NB4 (cell line): ENCODE data around the gene CSNK2A1.

Source experiments
- DNase-seq: peaks from one replicate; pipeline ENCODE4 v3.0.0; 2010; ENCODE audit warnings: low read depth
- H3K4me3 ChIP-seq: one replicate; pipeline ENCODE4 v1.5.1; 2011; ENCODE audit warnings: mild to moderate bottlenecking, low read depth, low read length, moderate library complexity
- MYC ChIP-seq: IDR thresholded peaks from 2 replicates; pipeline ENCODE4 v1.6.1; 2011; ENCODE audit warnings: low read depth, low read length
- POLR2A ChIP-seq: IDR thresholded peaks from 2 replicates; pipeline ENCODE4 v1.6.1; 2011; ENCODE audit warnings: mild to moderate bottlenecking; ENCODE audit not compliant: insufficient read length; ENCODE audit errors: extremely low read depth
- TF ChIP-seq, protein P1 (sequence below): IDR thresholded peaks from one replicate; pipeline ENCODE4 v1.5.1; 2012; ENCODE audit warnings: low read depth, low read length
- TF ChIP-seq, protein P2 (sequence below): IDR thresholded peaks from 2 replicates; pipeline ENCODE4 v1.6.1; 2011; ENCODE audit warnings: low read depth, low read length

The CSNK2A1 gene

DNA sequence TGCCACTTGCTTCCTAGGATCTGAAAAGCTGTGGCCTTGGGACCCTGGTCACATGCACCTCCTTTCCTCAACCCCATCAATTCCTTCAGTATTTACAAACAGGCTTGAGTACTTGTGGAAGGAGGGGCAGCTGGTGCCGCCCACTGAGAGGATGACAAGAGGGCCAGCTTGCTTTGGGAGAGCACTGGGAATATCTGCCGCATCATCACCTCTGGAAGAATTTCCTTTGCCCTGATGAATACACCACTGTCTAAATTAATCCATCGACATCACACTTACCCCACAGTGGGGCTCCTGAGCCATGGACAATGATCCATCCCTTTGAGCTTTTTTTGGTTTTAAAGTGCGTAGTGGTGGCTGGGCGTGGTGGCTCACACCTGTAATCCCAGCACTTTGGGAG lies 107.1 kb downstream of the CSNK2A1 start:
- no peak overlapping the region for H3K4me3 ChIP-seq
- no peak for DNase-seq
- TF ChIP-seq, protein P1, sequence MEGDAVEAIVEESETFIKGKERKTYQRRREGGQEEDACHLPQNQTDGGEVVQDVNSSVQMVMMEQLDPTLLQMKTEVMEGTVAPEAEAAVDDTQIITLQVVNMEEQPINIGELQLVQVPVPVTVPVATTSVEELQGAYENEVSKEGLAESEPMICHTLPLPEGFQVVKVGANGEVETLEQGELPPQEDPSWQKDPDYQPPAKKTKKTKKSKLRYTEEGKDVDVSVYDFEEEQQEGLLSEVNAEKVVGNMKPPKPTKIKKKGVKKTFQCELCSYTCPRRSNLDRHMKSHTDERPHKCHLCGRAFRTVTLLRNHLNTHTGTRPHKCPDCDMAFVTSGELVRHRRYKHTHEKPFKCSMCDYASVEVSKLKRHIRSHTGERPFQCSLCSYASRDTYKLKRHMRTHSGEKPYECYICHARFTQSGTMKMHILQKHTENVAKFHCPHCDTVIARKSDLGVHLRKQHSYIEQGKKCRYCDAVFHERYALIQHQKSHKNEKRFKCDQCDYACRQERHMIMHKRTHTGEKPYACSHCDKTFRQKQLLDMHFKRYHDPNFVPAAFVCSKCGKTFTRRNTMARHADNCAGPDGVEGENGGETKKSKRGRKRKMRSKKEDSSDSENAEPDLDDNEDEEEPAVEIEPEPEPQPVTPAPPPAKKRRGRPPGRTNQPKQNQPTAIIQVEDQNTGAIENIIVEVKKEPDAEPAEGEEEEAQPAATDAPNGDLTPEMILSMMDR = no peak
- TF ChIP-seq POLR2A = no peak

DNA sequence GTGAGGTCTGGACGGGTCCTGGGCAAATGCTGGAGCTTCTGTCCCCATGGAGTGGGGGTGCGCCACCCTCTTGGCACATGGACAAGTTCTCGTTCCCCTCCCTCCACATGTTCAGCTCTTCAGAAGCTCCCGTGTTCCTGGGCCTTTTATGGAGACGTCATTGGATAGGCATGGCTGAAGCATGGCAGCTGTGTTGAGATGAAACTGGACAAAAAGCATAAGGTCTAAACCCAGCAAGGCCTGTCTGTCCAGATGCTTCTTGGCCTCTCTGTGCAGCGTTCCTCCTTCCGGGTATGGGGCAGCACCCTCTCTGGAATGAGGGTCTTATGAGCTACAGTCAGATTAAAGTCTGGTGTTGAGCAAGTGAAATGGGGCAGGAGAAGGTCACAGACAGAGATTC lies 108.0 kb downstream of the CSNK2A1 start:
- TF ChIP-seq MYC (no peak), POLR2A (no peak)
- TF ChIP-seq, protein P2, sequence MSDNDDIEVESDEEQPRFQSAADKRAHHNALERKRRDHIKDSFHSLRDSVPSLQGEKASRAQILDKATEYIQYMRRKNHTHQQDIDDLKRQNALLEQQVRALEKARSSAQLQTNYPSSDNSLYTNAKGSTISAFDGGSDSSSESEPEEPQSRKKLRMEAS = no peak
- TF ChIP-seq, protein P1 = no peak
- no peak overlapping the region for H3K4me3 ChIP-seq
- no peak for DNase-seq

DNA sequence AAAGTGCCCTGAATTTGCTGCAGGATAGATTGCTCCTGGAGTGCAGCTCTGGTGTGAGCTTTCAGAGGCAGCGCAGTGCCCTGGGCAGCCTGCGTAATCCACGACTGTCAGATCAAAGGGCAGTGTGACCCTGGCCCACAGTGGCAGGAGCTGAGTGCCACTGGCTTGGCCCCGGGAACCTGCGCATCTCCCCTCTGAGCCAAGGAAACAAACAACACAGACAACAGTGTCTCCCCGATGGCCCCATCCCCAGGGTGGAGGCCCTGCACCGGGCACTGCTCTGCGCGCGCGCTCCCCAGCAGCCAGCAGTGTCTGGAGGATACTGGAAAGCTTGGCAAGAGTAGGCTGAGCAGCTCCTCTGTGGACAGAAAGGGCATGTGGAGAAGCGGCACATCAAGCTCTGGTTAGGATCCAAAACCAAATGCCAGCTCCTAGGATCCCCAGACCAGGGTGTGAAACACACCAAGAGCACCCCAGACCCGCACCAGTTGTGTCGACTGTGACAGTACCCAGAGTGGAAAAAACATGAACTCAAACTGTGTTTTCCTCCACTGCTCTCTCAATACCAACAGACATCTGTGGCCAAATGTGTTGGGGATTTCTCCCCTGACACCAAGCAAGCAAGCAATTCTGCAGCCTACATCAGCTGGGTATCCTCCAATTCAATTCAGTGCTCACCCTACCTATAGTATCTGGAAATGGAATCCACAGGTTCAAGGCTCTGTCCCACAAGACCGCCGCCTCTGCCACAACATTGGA lies 108.8 kb downstream of the CSNK2A1 start:
- H3K4me3 ChIP-seq = no peak overlapping the region
- TF ChIP-seq, protein P2 = no peak
- TF ChIP-seq POLR2A = no peak
- no peak for TF ChIP-seq MYC
- TF ChIP-seq, protein P1 = no peak
- no peak for DNase-seq

DNA sequence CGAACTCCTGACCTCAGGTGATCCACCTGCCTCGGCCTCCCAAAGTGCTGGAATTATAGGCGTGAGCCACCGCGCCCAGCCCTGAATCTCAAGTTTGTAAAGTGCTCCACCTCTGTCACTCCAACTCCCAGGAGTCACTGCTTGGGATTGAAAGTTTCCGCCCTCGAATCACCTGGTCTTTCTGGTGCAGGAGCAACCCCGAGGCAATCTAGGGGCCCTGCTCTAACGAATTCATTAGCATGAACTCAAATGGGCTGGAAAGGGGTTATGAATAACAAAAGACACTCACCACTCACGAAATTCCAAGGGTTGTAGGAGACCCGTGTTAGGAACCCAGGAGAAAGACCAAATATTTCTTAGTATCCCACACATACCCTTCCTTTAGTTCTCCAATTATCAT lies 109.4 kb downstream of the CSNK2A1 start:
- H3K4me3 ChIP-seq = no peak overlapping the region
- TF ChIP-seq MYC (no peak), POLR2A (no peak)
- TF ChIP-seq, protein P1 = no peak
- DNase-seq = no peak

DNA sequence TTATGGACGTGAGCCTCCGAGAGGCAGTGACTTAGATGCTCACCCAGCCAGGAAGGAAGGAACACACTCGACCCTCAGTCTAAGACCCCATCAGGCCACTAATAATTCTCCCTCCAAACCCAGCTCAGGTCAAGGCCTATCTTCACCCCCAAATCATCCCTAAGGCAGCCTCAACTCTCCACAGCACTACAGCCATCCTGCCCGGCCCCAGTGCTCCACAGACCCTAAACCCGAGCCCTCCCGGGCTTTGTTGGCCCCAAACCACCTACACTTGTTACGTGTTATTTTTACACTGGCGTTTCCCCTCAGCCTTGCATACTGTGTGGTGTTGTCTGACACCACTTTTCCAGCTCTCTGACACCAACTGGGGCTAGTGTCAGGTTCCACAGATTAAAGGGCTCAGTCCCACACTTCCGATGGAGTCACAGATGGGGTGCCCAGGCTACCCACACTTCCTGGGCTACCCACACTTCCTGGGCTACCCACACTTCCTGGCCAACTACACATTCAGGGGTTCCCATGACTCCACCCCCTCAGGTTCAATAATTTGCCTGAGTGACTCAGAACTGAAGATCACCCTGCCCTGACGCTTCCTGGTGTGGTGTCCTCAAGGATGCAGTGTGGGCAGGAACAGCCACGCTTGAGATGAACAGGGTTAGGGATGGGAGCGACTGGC lies 110.2 kb downstream of the CSNK2A1 start:
- DNase-seq = no peak
- no peak overlapping the region for H3K4me3 ChIP-seq
- TF ChIP-seq MYC (no peak), POLR2A (no peak)
- TF ChIP-seq, protein P1 = no peak
- TF ChIP-seq, protein P2 = no peak
